ENCODE results near the gene HGFAC.

Gene HGFAC

DNA sequence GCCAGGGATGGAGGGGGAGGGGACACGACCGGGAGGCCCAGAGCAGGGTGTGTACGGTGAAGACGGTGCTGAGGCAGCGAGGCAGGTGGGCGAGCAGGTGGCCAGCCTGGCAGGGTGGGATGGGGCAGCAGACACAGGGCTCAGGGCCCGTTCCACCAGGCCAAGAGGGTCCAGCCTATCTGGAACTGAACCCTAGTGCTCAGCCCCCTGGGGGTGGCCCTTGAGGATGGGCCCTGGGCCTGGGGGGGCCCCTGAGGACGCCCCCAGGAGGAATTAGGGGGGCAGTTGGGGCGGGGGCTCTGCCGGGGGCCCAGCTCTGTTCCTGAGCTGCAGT is 3.0 kb upstream of the HGFAC start:
- H3K9me3 ChIP-seq (ENCODE audit: control insufficient read depth, low read depth, low read length) = no peaks in the 10 kb centered on the region
- H3K36me3 ChIP-seq (ENCODE audit: control insufficient read depth, low read depth, low read length) = no peaks in the 10 kb centered on the region
- H3K4me3 ChIP-seq (ENCODE audit: low read length) = no peak overlapping the region
- no peak overlapping the region for H3K27ac ChIP-seq (ENCODE audit: low read length)
- H3K9ac ChIP-seq (ENCODE audit: low read length) = no peak overlapping the region
- no peaks in the 10 kb centered on the region for H3K27me3 ChIP-seq (ENCODE audit: control insufficient read depth, insufficient read depth, low read length)
- H3K4me1 ChIP-seq (ENCODE audit: control insufficient read depth, low read depth, low read length) = no peaks in the 10 kb centered on the region

DNA sequence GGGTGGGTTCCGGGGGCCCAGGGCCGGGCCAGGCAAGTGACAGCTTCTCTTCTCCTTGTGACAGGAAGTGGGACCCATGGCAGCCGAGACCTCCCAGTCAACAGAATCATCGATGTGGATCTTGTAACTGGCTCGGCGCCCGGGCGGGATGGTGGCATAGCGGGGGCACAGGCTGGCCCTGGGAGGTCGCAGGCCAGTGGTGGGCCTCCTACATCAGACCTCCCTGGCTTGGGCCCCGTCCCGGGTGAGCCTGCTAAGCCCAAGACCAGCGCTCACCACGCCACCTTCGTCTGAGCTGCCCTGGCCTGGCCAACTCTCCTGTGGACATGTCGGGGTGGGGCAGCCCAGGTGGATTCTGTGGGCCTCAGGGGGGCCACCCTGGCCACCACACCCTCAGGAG is 2.4 kb upstream of the HGFAC start:
- Histone ChIP-seq H3K27me3 (ENCODE audit: control insufficient read depth, insufficient read depth, low read length) (no peaks in the 10 kb centered on the region), H3K9ac (ENCODE audit: low read length) (no peak overlapping the region), H3K4me3 (ENCODE audit: low read length) (no peak overlapping the region), H3K9me3 (ENCODE audit: control insufficient read depth, low read depth, low read length) (no peaks in the 10 kb centered on the region), H3K4me1 (ENCODE audit: control insufficient read depth, low read depth, low read length) (no peaks in the 10 kb centered on the region), H3K36me3 (ENCODE audit: control insufficient read depth, low read depth, low read length) (no peaks in the 10 kb centered on the region), H3K27ac (ENCODE audit: low read length) (no peak overlapping the region)

DNA sequence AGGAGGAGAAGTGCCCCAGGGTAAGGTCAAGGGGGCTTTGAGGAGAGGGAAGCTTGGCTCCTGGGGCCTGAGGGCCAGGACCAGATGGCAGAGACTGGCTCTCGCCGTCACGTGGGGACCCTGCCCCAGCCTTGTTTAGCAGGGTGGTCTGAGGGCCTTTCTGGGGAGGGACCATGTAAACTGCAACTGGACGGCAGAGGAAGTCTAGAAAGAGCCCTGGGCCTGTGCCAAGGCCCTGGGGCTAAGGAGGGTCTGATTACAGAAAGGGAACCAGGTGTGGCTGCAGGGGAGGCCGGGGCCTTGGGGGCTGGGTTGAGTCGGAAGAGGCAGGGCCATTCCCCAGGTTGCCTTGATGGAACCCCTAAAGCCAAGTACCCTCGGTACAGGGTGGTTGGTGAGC is 1.8 kb upstream of the HGFAC start:
- no peak overlapping the region for H3K9ac ChIP-seq (ENCODE audit: low read length)
- H3K4me3 ChIP-seq (ENCODE audit: low read length) = no peak overlapping the region
- no peak overlapping the region for H3K27ac ChIP-seq (ENCODE audit: low read length)
- no peaks in the 10 kb centered on the region for H3K27me3 ChIP-seq (ENCODE audit: control insufficient read depth, insufficient read depth, low read length)
- no peaks in the 10 kb centered on the region for H3K9me3 ChIP-seq (ENCODE audit: control insufficient read depth, low read depth, low read length)
- no peaks in the 10 kb centered on the region for H3K4me1 ChIP-seq (ENCODE audit: control insufficient read depth, low read depth, low read length)
- no peaks in the 10 kb centered on the region for H3K36me3 ChIP-seq (ENCODE audit: control insufficient read depth, low read depth, low read length)

DNA sequence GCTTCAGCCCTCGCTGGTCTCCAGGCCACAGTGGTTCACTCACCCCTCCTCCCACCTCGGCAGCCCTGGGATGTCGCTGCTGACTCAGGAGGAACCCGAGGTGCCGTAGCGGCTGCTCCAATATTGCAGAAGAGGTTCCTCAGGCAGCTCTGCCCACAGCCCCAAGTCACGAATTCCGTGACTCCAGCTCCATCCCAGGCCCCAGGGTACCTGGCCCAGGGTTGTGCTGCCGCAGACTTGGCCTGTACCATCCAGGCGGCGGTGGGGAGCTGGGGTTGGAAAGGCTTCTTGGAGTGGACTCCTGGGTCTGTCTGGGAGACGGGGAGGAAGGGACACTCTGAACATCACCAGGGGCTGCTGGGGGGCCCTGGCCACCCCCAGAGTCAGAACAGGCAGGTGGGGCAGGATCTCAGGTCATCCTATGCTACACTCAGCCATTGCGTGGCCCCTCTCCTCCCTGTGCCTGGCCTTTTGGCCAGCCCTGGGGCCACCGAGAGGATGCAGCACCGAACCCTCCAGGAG is 728 bp upstream of the HGFAC start:
- Histone ChIP-seq H3K36me3 (ENCODE audit: control insufficient read depth, low read depth, low read length) (no peaks in the 10 kb centered on the region), H3K4me3 (ENCODE audit: low read length) (no peak overlapping the region), H3K4me1 (ENCODE audit: control insufficient read depth, low read depth, low read length) (no peaks in the 10 kb centered on the region), H3K27ac (ENCODE audit: low read length) (no peak overlapping the region), H3K9me3 (ENCODE audit: control insufficient read depth, low read depth, low read length) (no peaks in the 10 kb centered on the region), H3K27me3 (ENCODE audit: control insufficient read depth, insufficient read depth, low read length) (no peaks in the 10 kb centered on the region), H3K9ac (ENCODE audit: low read length) (no peak overlapping the region)

DNA sequence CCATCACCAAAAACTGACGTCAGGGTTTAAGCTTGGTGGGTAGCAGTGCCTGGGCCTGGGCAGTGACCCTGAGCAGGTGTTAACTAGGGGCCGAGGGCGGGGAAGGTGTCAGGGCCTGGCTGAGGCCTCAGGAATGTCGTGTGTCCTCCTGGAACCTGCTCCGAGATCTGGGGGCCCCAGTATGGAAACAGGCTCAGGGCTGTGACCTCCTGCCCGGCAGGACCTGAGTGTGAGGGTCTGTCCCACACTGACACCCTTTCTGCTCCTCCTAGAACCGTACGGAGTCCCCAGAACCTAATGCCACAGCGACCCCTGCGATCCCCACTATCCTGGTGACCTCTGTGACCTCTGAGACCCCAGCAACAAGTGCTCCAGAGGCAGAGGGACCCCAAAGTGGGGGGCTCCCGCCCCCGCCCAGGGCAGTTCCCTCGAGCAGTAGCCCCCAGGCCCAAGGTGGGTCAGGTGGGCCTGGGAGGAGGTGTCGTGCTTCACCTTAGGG is 741 bp downstream of the HGFAC start:
- H3K9me3 ChIP-seq (ENCODE audit: control insufficient read depth, low read depth, low read length) = no peaks in the 10 kb centered on the region
- H3K9ac ChIP-seq (ENCODE audit: low read length) = no peak overlapping the region
- no peaks in the 10 kb centered on the region for H3K36me3 ChIP-seq (ENCODE audit: control insufficient read depth, low read depth, low read length)
- H3K27me3 ChIP-seq (ENCODE audit: control insufficient read depth, insufficient read depth, low read length) = no peaks in the 10 kb centered on the region
- H3K27ac ChIP-seq (ENCODE audit: low read length) = no peak overlapping the region
- H3K4me1 ChIP-seq (ENCODE audit: control insufficient read depth, low read depth, low read length) = no peaks in the 10 kb centered on the region
- no peak overlapping the region for H3K4me3 ChIP-seq (ENCODE audit: low read length)

DNA sequence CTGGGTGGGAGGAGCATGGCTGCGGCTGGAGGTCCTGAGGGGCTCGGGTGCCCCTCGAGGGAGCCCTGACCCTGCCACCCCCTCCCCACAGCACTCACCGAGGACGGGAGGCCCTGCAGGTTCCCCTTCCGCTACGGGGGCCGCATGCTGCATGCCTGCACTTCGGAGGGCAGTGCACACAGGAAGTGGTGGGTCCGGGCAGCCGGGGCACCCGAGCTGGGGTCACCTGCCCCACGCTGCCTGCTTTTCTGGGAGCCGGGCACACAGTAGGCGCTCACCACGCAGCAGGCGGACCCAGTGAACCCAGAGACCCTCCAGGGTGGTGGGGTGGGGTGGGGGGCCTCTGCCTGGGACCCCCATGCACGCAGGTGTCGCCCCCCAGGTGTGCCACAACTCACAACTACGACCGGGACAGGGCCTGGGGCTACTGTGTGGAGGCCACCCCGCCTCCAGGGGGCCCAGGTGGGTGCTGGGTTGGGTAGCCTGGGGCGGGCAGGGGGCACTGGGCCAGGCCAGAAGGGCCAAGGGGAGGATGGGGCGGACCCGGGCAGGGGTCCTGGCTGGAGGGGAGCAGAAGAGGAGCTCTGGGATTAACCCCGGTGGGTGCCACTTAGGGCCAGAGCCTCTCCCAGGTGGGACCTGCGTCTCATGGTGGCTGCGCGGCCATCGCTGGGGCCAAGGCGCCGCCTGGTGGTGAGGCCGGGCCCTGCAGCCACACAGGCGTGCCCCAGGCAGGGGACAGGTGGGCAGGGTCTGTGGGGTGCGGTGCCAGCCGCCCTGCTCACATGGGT is 1.4 kb downstream of the HGFAC start:
- Histone ChIP-seq H3K27me3 (ENCODE audit: control insufficient read depth, insufficient read depth, low read length) (no peaks in the 10 kb centered on the region), H3K4me1 (ENCODE audit: control insufficient read depth, low read depth, low read length) (no peaks in the 10 kb centered on the region), H3K9ac (ENCODE audit: low read length) (no peak overlapping the region), H3K4me3 (ENCODE audit: low read length) (no peak overlapping the region), H3K27ac (ENCODE audit: low read length) (no peak overlapping the region), H3K36me3 (ENCODE audit: control insufficient read depth, low read depth, low read length) (no peaks in the 10 kb centered on the region), H3K9me3 (ENCODE audit: control insufficient read depth, low read depth, low read length) (no peaks in the 10 kb centered on the region)

DNA sequence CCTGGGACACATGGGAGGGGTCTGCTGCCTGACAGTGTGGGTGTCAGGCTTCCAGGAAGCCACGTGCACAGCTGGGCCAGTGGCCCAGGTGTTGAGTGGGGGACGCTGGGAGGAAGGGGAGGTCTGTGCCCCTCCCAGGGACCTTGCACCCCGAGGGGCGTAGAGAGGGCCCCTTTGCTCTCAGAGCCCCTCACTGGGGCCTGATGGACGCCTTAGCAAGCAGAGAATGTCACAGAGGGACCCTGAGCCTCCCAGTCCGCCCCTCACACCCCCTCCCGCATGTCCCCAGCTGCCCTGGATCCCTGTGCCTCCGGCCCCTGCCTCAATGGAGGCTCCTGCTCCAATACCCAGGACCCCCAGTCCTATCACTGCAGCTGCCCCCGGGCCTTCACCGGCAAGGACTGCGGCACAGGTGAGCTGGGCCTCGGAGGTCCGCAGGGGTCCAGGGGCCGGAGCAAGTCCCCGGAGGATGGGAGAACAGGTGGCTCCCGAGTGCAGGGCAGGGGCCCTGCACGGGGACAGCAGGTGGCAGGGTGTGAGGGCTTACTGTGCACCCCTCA is 2.1 kb downstream of the HGFAC start:
- H3K4me1 ChIP-seq (ENCODE audit: control insufficient read depth, low read depth, low read length) = no peaks in the 10 kb centered on the region
- no peak overlapping the region for H3K9ac ChIP-seq (ENCODE audit: low read length)
- no peaks in the 10 kb centered on the region for H3K36me3 ChIP-seq (ENCODE audit: control insufficient read depth, low read depth, low read length)
- no peak overlapping the region for H3K27ac ChIP-seq (ENCODE audit: low read length)
- no peaks in the 10 kb centered on the region for H3K9me3 ChIP-seq (ENCODE audit: control insufficient read depth, low read depth, low read length)
- no peaks in the 10 kb centered on the region for H3K27me3 ChIP-seq (ENCODE audit: control insufficient read depth, insufficient read depth, low read length)
- H3K4me3 ChIP-seq (ENCODE audit: low read length) = no peak overlapping the region

DNA sequence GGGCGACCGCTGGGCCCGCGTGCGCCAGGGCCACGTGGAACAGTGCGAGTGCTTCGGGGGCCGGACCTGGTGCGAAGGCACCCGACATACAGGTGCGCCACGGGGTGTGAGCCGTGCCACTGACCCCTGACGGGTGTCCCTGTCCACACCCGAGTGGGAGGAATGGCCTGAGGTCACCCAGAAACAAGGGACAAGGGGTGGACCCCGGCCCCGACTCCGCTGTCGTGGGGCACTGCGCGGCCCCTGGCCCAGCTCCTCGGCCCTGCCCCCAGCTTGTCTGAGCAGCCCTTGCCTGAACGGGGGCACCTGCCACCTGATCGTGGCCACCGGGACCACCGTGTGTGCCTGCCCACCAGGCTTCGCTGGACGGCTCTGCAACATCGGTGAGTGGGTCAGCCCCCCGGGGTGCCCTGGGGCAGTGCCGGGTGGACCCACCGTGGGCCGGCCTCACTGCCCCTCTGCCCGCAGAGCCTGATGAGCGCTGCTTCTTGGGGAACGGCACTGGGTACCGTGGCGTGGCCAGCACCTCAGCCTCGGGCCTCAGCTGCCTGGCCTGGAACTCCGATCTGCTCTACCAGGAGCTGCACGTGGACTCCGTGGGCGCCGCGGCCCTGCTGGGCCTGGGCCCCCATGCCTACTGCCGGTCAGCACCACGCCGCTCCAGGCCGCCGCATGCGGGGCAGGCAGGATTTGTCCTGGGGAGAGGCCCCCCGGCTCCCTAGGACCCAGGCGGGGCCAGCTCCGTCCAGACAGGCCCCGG is 2.8 kb downstream of the HGFAC start:
- no peaks in the 10 kb centered on the region for H3K36me3 ChIP-seq (ENCODE audit: control insufficient read depth, low read depth, low read length)
- H3K9ac ChIP-seq (ENCODE audit: low read length) = no peak overlapping the region
- H3K27ac ChIP-seq (ENCODE audit: low read length) = no peak overlapping the region
- H3K27me3 ChIP-seq (ENCODE audit: control insufficient read depth, insufficient read depth, low read length) = no peaks in the 10 kb centered on the region
- no peaks in the 10 kb centered on the region for H3K4me1 ChIP-seq (ENCODE audit: control insufficient read depth, low read depth, low read length)
- no peaks in the 10 kb centered on the region for H3K9me3 ChIP-seq (ENCODE audit: control insufficient read depth, low read depth, low read length)
- no peak overlapping the region for H3K4me3 ChIP-seq (ENCODE audit: low read length)

DNA sequence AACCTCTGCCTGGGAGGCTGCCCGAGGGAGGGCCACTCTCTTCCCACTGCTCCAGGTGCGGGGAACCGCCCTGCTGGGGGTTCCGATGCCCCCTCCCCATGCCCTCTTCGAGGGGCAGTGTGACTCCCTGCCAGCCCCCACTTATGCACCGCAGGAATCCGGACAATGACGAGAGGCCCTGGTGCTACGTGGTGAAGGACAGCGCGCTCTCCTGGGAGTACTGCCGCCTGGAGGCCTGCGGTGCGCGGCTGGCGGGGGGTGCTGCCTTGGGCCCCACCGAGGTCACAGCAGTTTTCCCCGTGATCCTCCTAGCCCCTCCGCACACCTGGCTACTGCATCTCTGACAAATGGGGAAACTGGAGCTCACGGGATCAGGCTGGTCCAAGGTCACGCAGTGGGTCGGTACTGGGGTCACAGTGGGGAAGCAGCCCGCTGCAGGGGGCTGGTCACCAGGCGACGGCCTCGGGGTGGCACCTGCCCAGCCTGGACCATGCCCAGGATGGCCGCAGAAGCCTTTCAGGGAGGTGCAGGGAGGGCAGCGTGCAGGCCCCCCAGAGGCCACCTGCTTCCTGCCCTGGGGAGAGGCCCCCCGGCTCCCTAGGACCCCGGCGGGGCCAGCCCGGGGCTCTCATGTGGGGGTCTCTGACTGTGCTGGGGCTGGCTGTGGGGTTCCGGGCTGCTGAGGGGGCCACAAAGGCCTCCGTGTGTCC is 3.5 kb downstream of the HGFAC start:
- H3K4me3 ChIP-seq (ENCODE audit: low read length) = no peak overlapping the region
- no peaks in the 10 kb centered on the region for H3K9me3 ChIP-seq (ENCODE audit: control insufficient read depth, low read depth, low read length)
- no peaks in the 10 kb centered on the region for H3K4me1 ChIP-seq (ENCODE audit: control insufficient read depth, low read depth, low read length)
- no peaks in the 10 kb centered on the region for H3K27me3 ChIP-seq (ENCODE audit: control insufficient read depth, insufficient read depth, low read length)
- no peak overlapping the region for H3K27ac ChIP-seq (ENCODE audit: low read length)
- no peak overlapping the region for H3K9ac ChIP-seq (ENCODE audit: low read length)
- H3K36me3 ChIP-seq (ENCODE audit: control insufficient read depth, low read depth, low read length) = no peaks in the 10 kb centered on the region

DNA sequence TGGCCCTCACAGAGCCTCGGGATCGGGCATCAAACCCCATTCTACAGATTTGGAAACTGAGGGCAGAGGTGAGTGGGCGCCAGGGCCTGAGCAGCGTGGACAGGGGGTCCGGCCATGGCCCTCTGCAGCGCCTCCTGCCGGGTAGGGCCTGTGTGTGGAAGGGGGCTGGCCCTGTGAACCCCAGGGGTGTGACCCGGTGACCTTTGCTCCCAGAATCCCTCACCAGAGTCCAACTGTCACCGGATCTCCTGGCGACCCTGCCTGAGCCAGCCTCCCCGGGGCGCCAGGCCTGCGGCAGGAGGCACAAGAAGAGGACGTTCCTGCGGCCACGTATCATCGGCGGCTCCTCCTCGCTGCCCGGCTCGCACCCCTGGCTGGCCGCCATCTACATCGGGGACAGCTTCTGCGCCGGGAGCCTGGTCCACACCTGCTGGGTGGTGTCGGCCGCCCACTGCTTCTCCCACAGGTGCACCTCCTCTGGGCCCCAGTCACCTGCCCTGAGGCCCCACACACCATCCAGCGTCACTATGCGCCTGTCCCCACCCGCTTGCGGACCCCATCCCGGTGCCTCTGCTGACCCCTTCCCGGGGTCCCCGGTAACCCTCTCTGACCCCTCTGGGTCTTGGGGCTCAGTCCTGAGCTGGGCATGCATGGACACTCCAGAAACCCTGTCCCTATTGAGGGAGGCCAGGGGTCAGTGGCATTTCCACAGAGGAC is 4.2 kb downstream of the HGFAC start:
- no peaks in the 10 kb centered on the region for H3K27me3 ChIP-seq (ENCODE audit: control insufficient read depth, insufficient read depth, low read length)
- H3K9ac ChIP-seq (ENCODE audit: low read length) = no peak overlapping the region
- H3K4me1 ChIP-seq (ENCODE audit: control insufficient read depth, low read depth, low read length) = no peaks in the 10 kb centered on the region
- no peaks in the 10 kb centered on the region for H3K36me3 ChIP-seq (ENCODE audit: control insufficient read depth, low read depth, low read length)
- H3K27ac ChIP-seq (ENCODE audit: low read length) = no peak overlapping the region
- no peak overlapping the region for H3K4me3 ChIP-seq (ENCODE audit: low read length)
- H3K9me3 ChIP-seq (ENCODE audit: control insufficient read depth, low read depth, low read length) = no peaks in the 10 kb centered on the region

Measured in iPS-18a (cell line).